ENCODE results near the gene UBL7. TPM values are rescaled to one million over a fixed set of nuclear protein-coding genes. Genes with fewer than 3 reads are reported as not detected.

UBL7 gene
- total RNA-seq, 8 experiments from 2014 or later = 34.5 to 48.1 (median 43.2) TPM

DNA sequence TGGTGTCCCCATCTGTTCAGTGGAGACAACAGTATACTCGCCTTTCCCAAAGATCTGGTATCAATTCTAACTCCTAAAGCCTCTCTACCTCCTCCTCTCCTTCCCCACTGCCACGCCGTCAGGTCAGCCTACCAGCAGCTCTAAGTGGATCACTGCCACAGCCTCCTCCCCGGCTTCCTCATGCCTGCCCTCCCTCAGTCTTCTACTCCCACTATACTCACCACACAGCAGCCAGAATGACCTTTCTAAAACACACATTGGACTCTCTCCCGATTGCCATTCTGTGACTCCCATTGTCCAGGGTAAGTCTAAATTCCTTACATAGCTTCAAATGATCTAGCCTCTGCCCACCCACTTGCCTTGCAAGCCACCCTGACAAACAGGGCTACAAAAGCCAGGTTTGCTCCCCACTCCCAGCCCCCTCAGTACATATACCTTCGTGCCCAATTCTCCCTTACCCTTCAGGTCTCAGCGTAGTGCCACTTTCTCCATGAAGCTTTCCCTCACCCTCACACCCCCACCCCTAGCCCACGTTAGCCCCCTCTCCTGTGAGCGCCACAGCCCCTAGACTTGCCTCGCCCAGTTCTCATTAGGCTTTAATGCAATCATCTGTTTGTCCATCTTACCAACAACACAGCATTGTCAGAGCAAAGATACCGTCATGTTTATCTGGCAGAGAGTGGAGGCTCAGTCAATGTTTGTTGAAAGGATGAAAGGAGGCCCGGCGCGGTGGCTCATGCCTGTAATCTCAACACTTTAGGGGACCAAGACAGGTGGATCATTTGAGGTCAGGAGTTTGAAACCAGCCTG is 17.7 kb downstream of the UBL7 start:
- in situ Hi-C loops (cut with MboI; ENCODE audit: low pct_unique_long_range_greater_than_20kb in 2 of 9, low sequenced_read_pairs in 9 of 9, unreplicated experiment in 9 of 9) = no loop called here
- ATAC-seq (replicated peaks in 6 of 8) = peak in 1 of 8 experiments; percentile 28
- Histone ChIP-seq H3K4me3 (no peak overlapping the region), H3K4me1 (replicated peaks in 1 of 2) (no peaks in the 10 kb centered on the region), H3K27ac (no peak overlapping the region)
- 33 to 96% (median 81%) methylated on average over 1 to 5 of the region's 14 CpGs; no CpG with 5 or more reads in 2 of the 10 experiments for WGBS, 10 experiments

- Histone ChIP-seq H3K4me1 (replicated peaks in 1 of 2) (no peaks in the 10 kb centered on the region), H3K27ac (no peak overlapping the region), H3K4me3 (no peak overlapping the region)
- in situ Hi-C loops (cut with MboI; ENCODE audit: low pct_unique_long_range_greater_than_20kb in 2 of 9, low sequenced_read_pairs in 9 of 9, unreplicated experiment in 9 of 9) = no loop called here
- ATAC-seq (replicated peaks in 6 of 8) = no peak
- WGBS, 10 experiments = 38 to 80% (median 58%) methylated on average over 1 to 2 of the region's 3 CpGs; no CpG with 5 or more reads in 6 of the 10 experiments
Observed at GRCh38 chr15:74442604-74443003, 18.4 kb downstream of the UBL7 start.

DNA sequence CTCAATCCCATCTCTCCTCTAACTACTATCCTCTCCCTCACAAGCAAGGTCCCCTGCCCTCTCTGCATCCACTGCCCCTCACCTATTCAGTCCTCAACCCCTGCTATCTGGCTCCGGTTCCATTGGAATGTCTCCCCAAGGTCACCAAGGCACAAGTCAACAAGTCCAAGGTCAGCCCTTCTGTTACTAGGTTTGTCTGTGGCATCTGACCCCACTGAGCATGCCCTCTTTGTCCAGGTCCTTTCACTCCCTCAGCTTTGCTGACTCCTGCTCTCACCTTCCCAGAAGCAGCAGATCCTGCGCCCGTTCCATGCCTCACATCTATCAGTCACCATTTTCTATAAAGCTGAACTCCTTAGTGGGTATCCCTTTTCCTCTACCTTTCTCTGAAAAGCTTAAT is 18.9 kb downstream of the UBL7 start:
- in situ Hi-C loops (cut with MboI; ENCODE audit: low pct_unique_long_range_greater_than_20kb in 2 of 9, low sequenced_read_pairs in 9 of 9, unreplicated experiment in 9 of 9) = no loop called here
- H3K4me1 ChIP-seq (replicated peaks in 1 of 2) = no peaks in the 10 kb centered on the region
- no peak overlapping the region for H3K4me3 ChIP-seq
- WGBS, 10 experiments = 40 to 100% (median 89%) methylated on average over 1 to 3 of the region's 3 CpGs; no CpG with 5 or more reads in 2 of the 10 experiments
- H3K27ac ChIP-seq = no peak overlapping the region
- ATAC-seq (replicated peaks in 6 of 8) = no peak

GRCh38 chr15:74441248-74441941 is 19.6 kb downstream of the UBL7 start:
- 40 to 92% (median 61%) methylated on average over 1 to 4 of the region's 6 CpGs; no CpG with 5 or more reads in 4 of the 10 experiments for WGBS, 10 experiments
- no peak overlapping the region for H3K27ac ChIP-seq
- no peak for ATAC-seq (replicated peaks in 6 of 8)

GRCh38 chr15:74438721-74439316 is 22.1 kb downstream of the UBL7 start:
- Histone ChIP-seq H3K27ac (no peak overlapping the region), H3K4me3 (no peak overlapping the region), H3K4me1 (replicated peaks in 1 of 2) (peaks cover 9 to 11% of the 10 kb centered on the region in 2 donors)
- peak; percentile 61 to 83 (median 69) for ATAC-seq (replicated peaks in 6 of 8)
- in situ Hi-C loops (cut with MboI; ENCODE audit: low pct_unique_long_range_greater_than_20kb in 2 of 9, low sequenced_read_pairs in 9 of 9, unreplicated experiment in 9 of 9) = loop anchor here in 4 of 9 experiments (5.0 to 10.0 kb wide), 2 partner anchors 54 to 57 kb away; no protein-coding TSS in a partner anchor
- 0% methylated on average over 1 to 2 of the region's 2 CpGs; no CpG with 5 or more reads in 4 of the 10 experiments for WGBS, 10 experiments

More at GRCh38 chr15:74441248-74441941, 19.6 kb downstream of the UBL7 start:
- H3K4me3 ChIP-seq = no peak overlapping the region
- in situ Hi-C loops (cut with MboI; ENCODE audit: low pct_unique_long_range_greater_than_20kb in 2 of 9, low sequenced_read_pairs in 9 of 9, unreplicated experiment in 9 of 9) = no loop called here
- H3K4me1 ChIP-seq (replicated peaks in 1 of 2) = no peaks in the 10 kb centered on the region

- Histone ChIP-seq H3K27ac (no peak overlapping the region), H3K4me3 (no peak overlapping the region), H3K4me1 (replicated peaks in 1 of 2) (peaks cover 9 to 11% of the 10 kb centered on the region in 2 donors)
- no peak for ATAC-seq (replicated peaks in 6 of 8)
- WGBS, 10 experiments = 0 to 83% (median 25%) methylated on average over 1 to 2 of the region's 2 CpGs; no CpG with 5 or more reads in 4 of the 10 experiments
- in situ Hi-C loops (cut with MboI; ENCODE audit: low pct_unique_long_range_greater_than_20kb in 2 of 9, low sequenced_read_pairs in 9 of 9, unreplicated experiment in 9 of 9) = loop anchor here in 4 of 9 experiments (5.0 to 10.0 kb wide), 2 partner anchors 53 to 56 kb away; no protein-coding TSS in a partner anchor
Observed at GRCh38 chr15:74438206-74438605, 22.8 kb downstream of the UBL7 start.

DNA sequence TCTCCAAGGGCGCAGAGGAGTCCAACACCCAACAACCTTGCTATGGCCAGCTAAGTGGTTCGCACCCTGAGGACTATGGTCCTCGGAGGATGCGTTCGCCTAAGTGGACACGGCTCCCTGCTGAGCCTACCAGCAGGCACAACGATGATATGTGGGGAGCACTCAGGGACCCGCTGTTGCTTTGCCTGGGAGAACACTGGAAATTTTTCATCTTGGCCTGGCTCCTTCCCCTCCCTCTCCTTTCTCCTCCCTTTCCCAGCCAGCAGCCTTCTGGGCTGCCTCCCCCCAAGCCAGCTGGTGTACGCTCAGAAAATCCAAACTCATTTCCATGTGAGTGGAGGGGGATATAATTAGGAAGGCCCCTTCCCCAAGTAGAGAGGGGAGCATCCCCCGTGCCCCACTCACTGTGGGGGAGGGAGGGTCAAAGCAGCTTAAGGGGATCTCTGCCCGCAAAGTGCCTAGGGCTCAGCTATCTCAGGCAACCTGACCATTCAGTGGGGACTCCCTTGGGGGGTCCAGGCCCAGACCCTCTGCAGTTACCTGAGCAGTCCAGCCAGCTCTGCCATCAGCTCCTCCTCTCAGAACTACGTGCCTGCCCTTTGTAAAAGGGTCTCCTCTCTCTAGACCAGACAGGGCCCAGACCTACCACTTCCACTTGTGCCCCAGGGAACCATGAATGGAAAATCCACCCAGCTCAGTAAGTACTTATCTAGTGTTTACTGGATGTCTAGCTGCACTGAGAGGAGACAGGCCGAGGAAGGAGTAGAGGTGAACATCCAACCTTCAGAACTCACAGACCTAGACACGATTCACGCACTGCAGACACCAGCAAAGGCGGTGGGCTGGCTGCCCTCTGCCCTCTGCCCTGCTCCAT is 26.5 kb downstream of the UBL7 start:
- Histone ChIP-seq H3K27ac (peak overlapping the region; percentile 13 to 22), H3K4me1 (replicated peaks in 1 of 2) (peaks cover 9 to 29% of the 10 kb centered on the region in 2 donors), H3K4me3 (peak overlapping the region; percentile 52 to 86 (median 63))
- ATAC-seq (replicated peaks in 6 of 8) = peak in 6 of 8 experiments; percentile 5 to 31 (median 20)
- in situ Hi-C loops (cut with MboI; ENCODE audit: low pct_unique_long_range_greater_than_20kb in 2 of 9, low sequenced_read_pairs in 9 of 9, unreplicated experiment in 9 of 9) = loop anchor here in 5 of 9 experiments (5.0 to 10.0 kb wide), 2 partner anchors 50 to 52 kb away; no protein-coding TSS in a partner anchor
- WGBS, 10 experiments = 0 to 100% (median 80%) methylated on average over 1 to 5 of the region's 16 CpGs; no CpG with 5 or more reads in 2 of the 10 experiments

DNA sequence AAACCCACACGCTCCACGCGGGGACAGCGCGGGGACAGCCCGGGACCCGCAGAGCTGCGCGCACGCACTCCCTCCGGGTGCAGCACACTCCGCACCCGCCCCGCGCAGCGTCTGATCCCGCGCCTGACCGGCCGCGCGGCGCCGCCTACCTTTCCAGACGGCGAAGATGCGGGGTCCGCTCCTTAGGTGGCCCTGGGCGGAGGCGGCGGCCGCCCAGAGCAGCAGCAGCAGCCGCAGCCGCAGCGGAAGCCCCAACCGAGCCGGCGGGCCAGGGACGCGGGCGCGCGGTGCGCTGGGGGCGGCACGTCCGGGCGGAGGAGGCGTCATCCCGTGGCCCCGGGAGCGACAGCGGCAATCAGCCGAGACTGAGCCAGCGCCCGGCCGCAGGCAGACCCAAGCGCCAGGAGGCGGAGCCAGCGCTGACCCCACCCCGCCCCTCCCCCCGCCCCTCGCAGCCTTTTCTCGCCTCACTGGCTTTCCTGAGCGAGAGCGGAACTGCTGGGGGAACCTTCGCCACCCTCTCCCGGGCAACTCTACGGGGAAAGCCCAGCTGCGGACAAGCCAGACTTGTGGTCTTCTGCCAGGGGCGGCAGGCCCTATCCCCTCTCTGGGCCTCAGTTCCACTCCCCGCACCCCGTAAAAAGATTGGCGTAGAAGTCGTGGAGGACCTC is 27.2 kb downstream of the UBL7 start, which contains the start of gene SEMA7A:
Gene SEMA7A, minus strand, starts transcription at position 367 of the 671 bp plus-strand sequence. Its CDS starts 40 bp downstream, at position 327.
- H3K27ac ChIP-seq = peak within 1 kb of the TSS; percentile 58 to 76
- H3K4me1 ChIP-seq (replicated peaks in 1 of 2) = peaks cover 9 to 29% of the 10 kb centered on the region in 2 donors
- H3K4me3 ChIP-seq = peak within 1 kb of the TSS; percentile 52 to 86 (median 63)
- in situ Hi-C loops (cut with MboI; ENCODE audit: low pct_unique_long_range_greater_than_20kb in 2 of 9, low sequenced_read_pairs in 9 of 9, unreplicated experiment in 9 of 9) = loop anchor here in 3 of 9 experiments (5.0 to 10.0 kb wide), 2 partner anchors 49 to 51 kb away; no protein-coding TSS in a partner anchor
- WGBS, 10 experiments = 0% methylated on average over 6 of the region's 75 CpGs; no CpG with 5 or more reads in 9 of the 10 experiments
- peak; percentile 86 to 90 (median 88) for ATAC-seq (replicated peaks in 6 of 8)

DNA sequence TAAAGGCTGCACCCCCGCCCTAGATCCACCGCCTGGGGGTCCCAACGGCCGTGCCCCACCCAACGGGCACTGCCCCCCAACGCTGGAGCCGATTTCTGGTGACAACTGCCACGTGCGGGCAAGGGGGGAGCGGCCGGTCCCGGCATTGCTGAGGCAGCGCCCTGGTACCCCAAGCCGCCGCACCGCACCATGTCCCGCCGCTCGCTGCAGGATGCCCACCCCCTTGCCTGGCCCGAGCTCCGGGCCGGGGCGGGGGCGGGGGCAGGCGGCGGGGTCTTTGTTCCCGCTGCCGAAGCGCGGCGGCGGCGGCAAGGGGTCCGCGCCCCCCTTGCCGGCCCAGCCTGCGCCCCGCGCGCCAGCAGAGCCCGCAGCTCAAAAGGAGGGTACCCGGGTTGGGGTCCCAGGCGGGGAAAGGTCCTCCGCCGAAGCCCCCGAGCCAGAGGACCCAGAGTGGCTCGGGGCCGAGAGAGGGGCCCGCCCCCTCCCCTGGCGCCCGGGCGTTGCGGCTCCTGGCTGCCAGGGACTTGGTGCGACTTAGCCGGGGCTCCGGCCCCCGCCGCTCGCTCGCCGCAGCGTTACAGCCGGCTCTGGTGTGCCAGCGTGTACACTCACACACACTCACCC is 27.9 kb downstream of the UBL7 start:
- Histone ChIP-seq H3K4me1 (replicated peaks in 1 of 2) (peaks cover 9 to 29% of the 10 kb centered on the region in 2 donors), H3K4me3 (peak overlapping the region; percentile 52 to 86 (median 63)), H3K27ac (peak overlapping the region; percentile 58 to 76)
- peak in 2 of 8 experiments; percentile 1 to 2 for ATAC-seq (replicated peaks in 6 of 8)
- in situ Hi-C loops (cut with MboI; ENCODE audit: low pct_unique_long_range_greater_than_20kb in 2 of 9, low sequenced_read_pairs in 9 of 9, unreplicated experiment in 9 of 9) = loop anchor here in 3 of 9 experiments (5.0 to 10.0 kb wide), 2 partner anchors 48 to 51 kb away; no protein-coding TSS in a partner anchor
- no CpG with 5 or more reads among the region's 64 CpGs for WGBS, 10 experiments

GRCh38 chr15:74432271-74432967 is 28.5 kb downstream of the UBL7 start:
- Histone ChIP-seq H3K27ac (peak overlapping the region in 1 of 2 donors; percentile 76), H3K4me1 (replicated peaks in 1 of 2) (peaks cover 9 to 29% of the 10 kb centered on the region in 2 donors), H3K4me3 (peak overlapping the region; percentile 52 to 86 (median 63))
- 0 to 100% (median 53%) methylated on average over 2 to 6 of the region's 21 CpGs; no CpG with 5 or more reads in 5 of the 10 experiments for WGBS, 10 experiments
- in situ Hi-C loops (cut with MboI; ENCODE audit: low pct_unique_long_range_greater_than_20kb in 2 of 9, low sequenced_read_pairs in 9 of 9, unreplicated experiment in 9 of 9) = loop anchor here in 3 of 9 experiments (5.0 to 10.0 kb wide), 2 partner anchors 48 to 50 kb away; no protein-coding TSS in a partner anchor
- ATAC-seq (replicated peaks in 6 of 8) = no peak
